Measurements from ENCODE around the gene EPB41L2.

Gene EPB41L2

DNA sequence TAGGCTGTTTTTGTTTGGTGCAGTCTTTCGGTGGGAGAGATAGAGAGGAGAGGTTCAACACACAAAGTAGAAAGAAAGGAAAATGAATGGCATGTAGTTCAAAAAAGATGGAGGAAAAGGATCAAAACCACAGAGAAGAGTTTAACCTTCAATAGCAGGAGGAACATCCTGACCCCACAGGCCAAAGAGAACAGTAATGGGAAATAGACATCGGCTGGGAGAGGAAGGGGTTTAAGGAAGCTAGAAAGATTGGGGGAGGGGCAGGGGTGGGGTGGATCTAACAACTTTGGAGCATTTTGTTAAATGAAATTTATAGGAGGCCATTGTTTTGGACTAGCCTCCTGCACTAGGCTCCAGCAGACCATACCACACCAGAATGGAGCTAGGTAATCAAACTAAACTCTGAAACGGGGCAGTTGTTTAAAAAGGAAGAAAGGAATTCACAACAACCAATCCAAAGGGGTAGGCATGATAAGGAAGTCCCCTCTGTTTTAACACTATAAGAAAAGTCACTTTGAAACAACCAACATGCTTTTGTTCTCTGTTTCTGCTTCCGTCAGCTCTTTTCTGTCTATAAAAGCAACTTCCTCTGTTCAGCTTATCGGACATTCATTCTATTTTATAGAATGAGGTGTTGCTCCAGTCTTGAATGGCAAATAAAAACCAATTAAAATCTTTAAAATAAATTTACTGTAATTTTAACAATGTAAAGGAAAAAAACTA lies 82.6 kb downstream of the EPB41L2 start:
- DNase-seq (ENCODE audit: low read depth in 2 of 3, low spot score in 2 of 3) = no peak

- DNase-seq (ENCODE audit: low read depth in 2 of 3, low spot score in 2 of 3) = no peak
Observed at GRCh38 chr6:130978660-130979396, 84.2 kb downstream of the EPB41L2 start.

GRCh38 chr6:130978180-130978579 lies 84.9 kb downstream of the EPB41L2 start:
- DNase-seq (ENCODE audit: low read depth in 2 of 3, low spot score in 2 of 3) = no peak

DNA sequence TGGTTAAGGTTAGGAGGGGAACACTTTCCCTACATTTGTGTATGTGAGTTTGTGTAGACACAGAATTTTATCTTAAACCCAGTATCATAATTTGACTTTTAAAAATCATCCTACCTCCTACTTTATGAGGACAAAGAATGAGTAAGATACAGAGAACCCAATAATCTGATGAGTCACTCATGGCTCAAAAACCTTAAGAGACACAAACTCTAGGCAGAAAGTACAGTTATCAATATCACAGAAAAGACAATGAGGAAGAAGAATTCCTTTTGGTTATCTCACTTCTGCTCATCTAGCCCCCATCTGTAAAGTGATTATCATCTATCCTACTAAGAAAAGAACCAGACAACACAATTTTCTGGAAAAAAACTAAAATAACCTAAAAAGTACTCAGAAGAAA lies 87.7 kb downstream of the EPB41L2 start:
- DNase-seq (ENCODE audit: low read depth in 2 of 3, low spot score in 2 of 3) = no peak

DNA sequence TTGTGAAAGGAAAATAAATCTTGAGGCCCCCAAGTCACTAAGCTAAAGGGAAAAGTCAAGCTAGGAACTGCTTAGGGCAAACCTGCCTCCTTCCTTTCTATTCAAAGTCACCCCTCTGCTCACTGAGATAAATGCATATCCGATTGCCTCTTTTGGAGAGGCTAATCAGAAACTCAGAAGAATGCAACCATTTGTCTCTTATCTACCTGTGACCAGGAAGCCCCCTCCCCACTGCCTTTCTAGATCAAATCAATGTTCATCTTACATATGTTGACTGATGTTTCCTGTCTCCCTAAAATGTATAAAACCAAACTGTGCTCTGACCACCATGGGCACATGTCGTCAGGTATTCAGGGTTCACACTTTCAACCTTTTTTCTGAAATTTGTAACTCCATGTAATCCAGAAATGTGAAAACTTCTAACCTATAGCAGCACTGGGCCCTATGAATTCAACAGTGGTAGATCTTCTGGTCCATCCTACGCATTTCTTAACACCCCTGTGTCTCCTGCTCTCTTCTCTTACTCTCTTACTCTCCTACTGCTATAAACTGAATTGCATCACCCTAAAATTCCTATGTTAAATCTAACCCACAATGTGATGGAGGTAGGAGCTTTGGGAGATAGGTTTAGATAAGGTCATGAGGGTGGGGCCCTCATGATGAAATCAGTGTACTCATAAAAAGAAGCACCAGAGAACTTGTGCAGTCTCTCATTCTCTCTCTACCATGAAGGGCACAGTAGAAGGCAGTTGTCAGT lies 89.3 kb downstream of the EPB41L2 start:
- DNase-seq (ENCODE audit: low read depth in 2 of 3, low spot score in 2 of 3) = no peak

- no peak for DNase-seq (ENCODE audit: low read depth in 2 of 3, low spot score in 2 of 3)
Observed at GRCh38 chr6:130971504-130971903, 91.5 kb downstream of the EPB41L2 start.

- no peak for DNase-seq (ENCODE audit: low read depth in 2 of 3, low spot score in 2 of 3)
Observed at GRCh38 chr6:130970839-130971410, 92.1 kb downstream of the EPB41L2 start.

- DNase-seq (ENCODE audit: low read depth in 2 of 3, low spot score in 2 of 3) = no peak
Observed at GRCh38 chr6:130969791-130970491, 93.1 kb downstream of the EPB41L2 start.

DNA sequence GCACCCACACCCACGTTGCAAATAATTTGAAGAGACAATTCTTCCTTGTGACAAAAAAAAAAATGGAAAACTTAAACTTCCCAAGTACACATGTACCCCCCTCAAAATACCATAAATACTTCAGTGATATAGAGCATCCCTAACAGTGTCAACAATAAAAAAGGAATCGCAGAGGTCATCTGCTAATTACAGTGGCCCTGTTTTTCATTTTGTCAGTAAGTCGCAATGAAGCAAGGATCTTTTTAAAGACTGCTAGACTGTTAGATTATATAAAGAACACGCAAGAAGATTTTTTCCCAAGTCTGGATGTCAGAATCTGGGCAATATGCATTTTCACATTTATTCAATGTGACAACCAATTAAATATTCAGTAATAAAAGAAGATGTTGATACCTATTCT lies 93.9 kb downstream of the EPB41L2 start:
- no peak for DNase-seq (ENCODE audit: low read depth in 2 of 3, low spot score in 2 of 3)

GRCh38 chr6:130968476-130968875 lies 94.6 kb downstream of the EPB41L2 start:
- DNase-seq (ENCODE audit: low read depth in 2 of 3, low spot score in 2 of 3) = no peak

DNA sequence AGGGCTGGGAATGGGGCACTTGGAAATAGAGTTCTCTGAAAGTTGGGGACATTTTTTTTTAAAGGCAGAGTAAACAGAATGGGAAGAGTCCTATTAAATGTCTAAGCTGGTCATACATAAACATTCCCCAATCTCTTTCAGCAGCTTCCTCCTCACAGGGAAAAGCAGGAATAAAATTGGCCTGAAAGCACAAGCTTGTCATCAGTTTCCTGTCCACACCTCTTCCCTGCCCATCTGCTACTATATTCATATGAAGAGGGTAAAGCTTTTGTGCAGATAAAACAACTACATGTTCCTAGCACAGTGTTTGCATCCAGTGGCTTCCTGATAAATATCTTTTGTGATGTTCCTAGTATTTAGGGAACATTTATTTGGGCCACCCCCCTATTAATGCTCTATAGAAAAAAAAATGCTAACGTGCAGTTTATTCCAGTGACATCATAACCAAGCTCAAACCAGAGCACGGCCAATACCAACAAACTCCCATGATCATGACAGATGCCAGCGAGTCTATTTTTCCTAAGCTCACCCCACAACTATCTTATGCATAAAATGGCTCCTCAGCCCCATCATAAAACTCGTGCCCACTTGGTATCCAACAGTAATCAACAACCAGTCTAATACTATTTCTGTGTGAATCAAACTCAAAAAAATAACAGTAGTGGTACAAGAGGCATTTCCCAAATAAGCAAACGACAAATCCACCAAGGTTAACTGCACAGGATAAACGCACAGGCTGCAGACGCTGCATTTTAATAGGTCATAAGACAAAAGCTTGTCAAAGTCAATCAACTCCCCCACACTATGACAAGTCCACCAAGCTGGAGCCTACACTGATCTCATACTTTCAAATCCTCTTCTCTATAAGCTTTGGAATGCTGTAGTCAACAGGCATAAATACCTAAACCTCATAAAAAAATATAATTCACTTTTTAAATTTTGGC lies 95.3 kb downstream of the EPB41L2 start:
- no peak for DNase-seq (ENCODE audit: low read depth in 2 of 3, low spot score in 2 of 3)

DNA sequence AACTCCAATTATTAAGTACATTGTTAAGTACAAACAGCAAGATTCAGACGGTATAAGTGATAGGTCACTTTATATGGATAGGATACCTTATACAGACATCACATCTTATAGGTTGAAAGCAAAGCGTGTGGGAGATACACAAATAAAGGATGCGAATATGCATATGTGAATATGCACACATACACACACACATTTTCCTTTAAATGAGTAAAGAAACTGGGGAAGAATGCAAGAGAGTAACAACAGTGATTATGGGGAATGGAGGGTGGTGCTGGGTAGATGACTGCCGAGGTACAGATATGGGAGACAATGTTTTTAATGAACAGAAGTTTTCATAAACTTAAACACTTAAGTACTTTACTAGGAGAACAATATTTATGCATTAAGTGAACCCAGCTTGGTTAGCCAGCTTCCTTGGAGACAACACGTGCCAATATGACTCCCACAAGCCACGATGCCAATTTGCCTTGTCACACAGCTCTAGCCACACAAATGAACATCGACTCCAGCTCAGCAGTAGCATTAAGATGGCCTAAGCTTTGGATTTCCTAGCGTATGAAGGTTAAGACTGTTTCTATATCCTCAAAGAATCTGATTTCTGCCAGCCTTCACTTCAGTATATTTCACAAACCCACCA lies 96.6 kb downstream of the EPB41L2 start:
- no peak for DNase-seq (ENCODE audit: low read depth in 2 of 3, low spot score in 2 of 3)

DNA sequence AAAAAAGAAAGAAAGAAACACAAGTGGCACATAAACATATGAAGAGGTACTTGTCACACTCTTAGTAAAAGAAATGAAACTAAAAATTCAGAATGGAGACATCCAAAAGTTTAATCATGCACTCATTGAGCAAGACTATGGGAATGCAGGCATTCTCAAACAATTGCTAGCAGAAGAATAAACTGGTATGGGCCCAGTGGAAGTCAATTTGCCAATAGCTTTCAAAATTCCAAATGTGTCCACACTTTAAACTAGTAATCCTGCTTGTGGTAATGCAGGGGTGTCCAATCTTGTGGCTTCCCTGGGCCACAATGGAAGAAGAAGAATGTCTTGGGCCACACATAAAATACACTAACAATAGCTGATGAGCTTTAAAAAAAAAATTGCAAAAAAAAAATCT lies 97.4 kb downstream of the EPB41L2 start:
- DNase-seq (ENCODE audit: low read depth in 2 of 3, low spot score in 2 of 3) = no peak

- no peak for DNase-seq (ENCODE audit: low read depth in 2 of 3, low spot score in 2 of 3)
Observed at GRCh38 chr6:130964808-130965604, 98.0 kb downstream of the EPB41L2 start.

DNA sequence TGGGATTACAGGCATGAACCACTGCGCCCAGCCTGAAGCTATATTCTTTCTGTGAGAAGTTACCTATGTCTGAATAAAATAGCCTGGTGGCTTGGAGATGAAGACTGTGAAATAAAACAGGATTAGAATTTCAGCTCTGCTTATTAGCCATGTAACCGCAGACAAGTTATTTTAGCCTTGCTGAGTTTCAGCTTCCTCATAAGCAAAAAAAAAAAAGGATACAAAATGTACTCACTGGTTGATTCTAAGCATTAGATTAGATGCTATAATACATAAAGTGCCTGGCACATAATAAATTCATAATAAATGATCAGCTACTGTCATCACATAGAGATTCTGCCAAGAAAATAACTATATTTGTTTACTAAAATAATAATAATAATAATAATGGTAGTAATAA lies 98.8 kb downstream of the EPB41L2 start:
- no peak for DNase-seq (ENCODE audit: low read depth in 2 of 3, low spot score in 2 of 3)

GRCh38 chr6:130962966-130963365 lies 100.1 kb downstream of the EPB41L2 start:
- DNase-seq (ENCODE audit: low read depth in 2 of 3, low spot score in 2 of 3) = no peak

- no peak for DNase-seq (ENCODE audit: low read depth in 2 of 3, low spot score in 2 of 3)
Observed at GRCh38 chr6:130961148-130961547, 101.9 kb downstream of the EPB41L2 start.

DNA sequence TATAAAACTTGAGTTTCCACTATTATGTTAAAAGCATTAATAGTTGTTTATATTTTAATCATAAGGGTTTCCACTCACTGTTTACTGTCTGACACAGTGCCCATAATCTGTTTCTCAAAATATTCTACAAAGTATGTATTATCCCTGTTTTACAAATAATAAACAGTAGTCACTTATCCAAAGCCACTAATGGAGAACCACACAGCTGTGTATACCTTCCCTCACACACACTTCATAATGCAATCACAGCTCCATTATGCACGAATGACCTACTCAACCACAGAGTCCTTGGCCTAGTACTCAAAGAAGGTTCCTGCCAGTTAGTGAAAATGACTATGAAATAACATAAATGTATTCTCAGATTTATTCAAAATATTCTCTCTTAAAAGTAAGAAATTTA lies 103.1 kb downstream of the EPB41L2 start:
- DNase-seq (ENCODE audit: low read depth in 2 of 3, low spot score in 2 of 3) = no peak

- DNase-seq (ENCODE audit: low read depth in 2 of 3, low spot score in 2 of 3) = no peak
Observed at GRCh38 chr6:130958468-130958867, 104.6 kb downstream of the EPB41L2 start.
